Right lobe of liver (tissue), 4 donors: ENCODE data around the gene DYNC2I2.

Experiments
- POLR2A ChIP-seq: fragments of 450-650 bp; IDR thresholded peaks from one replicate; pipeline ENCODE4 v1.6.1; 2017; ENCODE audit warnings: antibody characterized with exemption, mild to moderate bottlenecking
- TF ChIP-seq, protein P1 (sequence below), 4 donors: fragments of 200-600 bp in 3 of 4; fragments of 450-650 bp in 1 of 4; IDR thresholded peaks; one replicate each; pipeline versions ENCODE4 v1.5.1 to v1.8.0; 2016 to 2022; ENCODE audit warnings: antibody characterized with exemption in 4 of 4, mild to moderate bottlenecking in 2 of 4
- donor health status: DM: no; HTN: no; CAD: no.
- donor health status: DM: no; HTN: no; CAD: no.
- donor health status: DM: no; HTN: yes; CAD: no.

DNA sequence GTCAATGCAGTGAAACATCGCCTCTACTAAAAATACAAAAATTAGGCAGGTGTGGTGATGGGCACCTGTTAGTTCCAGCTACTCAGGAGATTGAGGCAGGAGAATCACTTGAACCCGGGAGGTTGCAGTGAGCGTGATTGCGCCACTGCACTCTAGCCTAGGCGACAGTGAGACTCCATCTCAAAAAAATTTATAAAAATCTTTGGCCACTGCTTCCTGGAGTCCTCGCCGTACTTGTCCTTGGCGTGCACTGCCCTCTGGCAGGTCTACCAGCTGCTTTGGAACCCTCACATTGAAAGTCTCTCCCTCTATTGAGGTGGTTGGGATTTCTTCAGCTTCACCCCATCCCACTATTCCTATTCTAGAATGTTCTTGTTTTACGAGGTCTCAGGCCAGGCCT is 25.0 kb downstream of the DYNC2I2 start:
- TF ChIP-seq, protein P1, sequence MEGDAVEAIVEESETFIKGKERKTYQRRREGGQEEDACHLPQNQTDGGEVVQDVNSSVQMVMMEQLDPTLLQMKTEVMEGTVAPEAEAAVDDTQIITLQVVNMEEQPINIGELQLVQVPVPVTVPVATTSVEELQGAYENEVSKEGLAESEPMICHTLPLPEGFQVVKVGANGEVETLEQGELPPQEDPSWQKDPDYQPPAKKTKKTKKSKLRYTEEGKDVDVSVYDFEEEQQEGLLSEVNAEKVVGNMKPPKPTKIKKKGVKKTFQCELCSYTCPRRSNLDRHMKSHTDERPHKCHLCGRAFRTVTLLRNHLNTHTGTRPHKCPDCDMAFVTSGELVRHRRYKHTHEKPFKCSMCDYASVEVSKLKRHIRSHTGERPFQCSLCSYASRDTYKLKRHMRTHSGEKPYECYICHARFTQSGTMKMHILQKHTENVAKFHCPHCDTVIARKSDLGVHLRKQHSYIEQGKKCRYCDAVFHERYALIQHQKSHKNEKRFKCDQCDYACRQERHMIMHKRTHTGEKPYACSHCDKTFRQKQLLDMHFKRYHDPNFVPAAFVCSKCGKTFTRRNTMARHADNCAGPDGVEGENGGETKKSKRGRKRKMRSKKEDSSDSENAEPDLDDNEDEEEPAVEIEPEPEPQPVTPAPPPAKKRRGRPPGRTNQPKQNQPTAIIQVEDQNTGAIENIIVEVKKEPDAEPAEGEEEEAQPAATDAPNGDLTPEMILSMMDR (IDR thresholded peaks at IDR 0.05): no peak
- TF ChIP-seq POLR2A: no peak
